ENCODE data around the gene WNT6.

DNA sequence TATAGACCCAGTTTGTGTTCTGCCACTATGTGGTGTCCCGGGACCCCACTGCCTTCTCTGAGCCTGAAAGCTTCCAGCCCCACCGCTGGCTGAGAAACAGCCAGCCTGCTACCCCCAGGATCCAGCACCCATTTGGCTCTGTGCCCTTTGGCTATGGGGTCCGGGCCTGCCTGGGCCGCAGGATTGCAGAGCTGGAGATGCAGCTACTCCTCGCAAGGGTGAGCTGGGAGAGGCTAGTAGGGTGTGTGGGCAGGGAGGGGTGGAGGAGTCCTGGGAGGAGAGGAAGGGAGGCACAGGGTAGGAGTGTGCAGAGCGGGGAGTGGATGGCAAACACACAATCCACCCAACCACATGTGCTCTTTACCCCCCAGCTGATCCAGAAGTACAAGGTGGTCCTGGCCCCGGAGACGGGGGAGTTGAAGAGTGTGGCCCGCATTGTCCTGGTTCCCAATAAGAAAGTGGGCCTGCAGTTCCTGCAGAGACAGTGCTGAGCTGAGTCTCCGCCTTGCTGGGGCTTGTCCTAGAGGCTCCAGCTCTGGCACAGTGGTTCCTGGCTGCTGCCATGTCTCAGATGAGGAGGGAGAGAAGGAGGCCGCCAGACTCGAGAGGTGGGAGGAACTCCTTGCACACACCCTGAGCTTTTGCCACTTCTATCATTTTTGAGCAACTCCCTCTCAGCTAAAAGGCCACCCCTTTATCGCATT is 44.9 kb upstream of the WNT6 start:
- no peak for TF ChIP-seq CTCF (IDR thresholded peaks at IDR 0.05; ENCODE audit: insufficient read depth, low read depth, low read length)
- no peak for TF ChIP-seq EZH2 (IDR thresholded peaks at IDR 0.05; ENCODE audit: insufficient read depth, low read length)
